Esophagus muscularis mucosa (tissue), 3 donors: ENCODE results near the gene JPT1.

Source experiments
- CTCF ChIP-seq, 3 experiments: fragments of 200-600 bp in 2 of 3; fragments of 450-650 bp in 1 of 3; sonication (generic) in 2 of 3; IDR thresholded peaks; one replicate each; pipeline ENCODE4 v1.5.1; 2017 to 2019; ENCODE audit warnings: antibody characterized with exemption in 3 of 3, mild to moderate bottlenecking in 2 of 3, moderate library complexity in 1 of 3
- POLR2A ChIP-seq: fragments of 450-650 bp; IDR thresholded peaks from one replicate; pipeline ENCODE4 v1.6.1; 2017; ENCODE audit warnings: antibody characterized with exemption, moderate library complexity, mild to moderate bottlenecking, low read depth
- POLR2AphosphoS5 ChIP-seq, 2 donors: sonication (generic); formaldehyde crosslinking; IDR thresholded peaks; one replicate each; pipeline ENCODE4 v1.6.1; 2017; ENCODE audit warnings: antibody characterized with exemption in 2 of 2

DNA sequence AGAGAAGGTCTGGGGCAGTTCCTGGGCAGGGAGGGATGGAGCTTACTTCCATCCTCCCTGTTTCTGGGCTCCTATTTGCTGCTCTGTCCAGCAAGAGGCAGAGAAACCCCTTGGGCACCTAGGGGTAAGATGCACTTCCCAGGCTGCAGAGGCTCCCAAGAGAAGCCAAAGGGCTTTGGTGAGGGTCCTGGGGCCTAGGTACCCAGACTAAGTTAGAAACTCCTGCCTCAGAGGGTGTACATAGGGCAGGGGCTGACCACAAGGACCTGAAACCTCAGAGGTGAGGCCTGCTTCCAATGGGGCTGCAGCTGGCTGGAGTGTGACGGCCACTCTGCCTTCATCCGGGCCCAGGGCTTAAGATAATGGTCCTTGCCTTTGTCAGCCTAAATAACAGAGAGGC, 46.1 kb downstream of the JPT1 start:
- TF ChIP-seq CTCF (IDR thresholded peaks at IDR 0.05) (no peak), POLR2A (no peak), POLR2AphosphoS5 (IDR thresholded peaks at IDR 0.05) (no peak)
